GM18867 (cell line): Measurements from ENCODE around the gene LONP2.

Experiments used
- ATAC-seq: cut with Tn5 transposase; IDR thresholded peaks from one replicate; pipeline ENCODE4 v1.9.1; 2021; ENCODE audit warnings: mild to moderate bottlenecking, moderate library complexity; ENCODE audit not compliant: unreplicated experiment

The LONP2 gene

GRCh38 chr16:48244080-48244862 is at the start of gene LONP2:
Gene LONP2, plus strand, starts transcription at chr16:48244300. Its CDS starts 89 bp downstream, at chr16:48244389.
- peak; percentile 97 for ATAC-seq

GRCh38 chr16:48194828-48195556 is 49.1 kb upstream of the LONP2 start:
- ATAC-seq, result no peak

GRCh38 chr16:48197294-48197693 is 46.8 kb upstream of the LONP2 start:
- ATAC-seq, result no peak

- ATAC-seq, result no peak
These were observed 42.4 kb upstream of the LONP2 start for GRCh38 chr16:48201515-48202201.

GRCh38 chr16:48203974-48204824 is 39.9 kb upstream of the LONP2 start:
- ATAC-seq, result no peak

- no peak for ATAC-seq
These were observed 39.3 kb upstream of the LONP2 start for GRCh38 chr16:48204825-48205151.

- ATAC-seq, result no peak
These were observed 37.4 kb upstream of the LONP2 start for GRCh38 chr16:48206594-48207242.

- ATAC-seq, result no peak
These were observed 33.4 kb upstream of the LONP2 start for GRCh38 chr16:48210747-48211146.

GRCh38 chr16:48212033-48212432 is 32.1 kb upstream of the LONP2 start:
- no peak for ATAC-seq

- no peak for ATAC-seq
These were observed 28.4 kb upstream of the LONP2 start for GRCh38 chr16:48215738-48216137.

GRCh38 chr16:48217708-48218107 is 26.4 kb upstream of the LONP2 start:
- no peak for ATAC-seq

- ATAC-seq, result no peak
These were observed 25.6 kb upstream of the LONP2 start for GRCh38 chr16:48218473-48218872.

- no peak for ATAC-seq
These were observed 23.2 kb upstream of the LONP2 start for GRCh38 chr16:48220891-48221290.

GRCh38 chr16:48223490-48223889 is 20.6 kb upstream of the LONP2 start:
- no peak for ATAC-seq

- ATAC-seq, result no peak
These were observed 18.6 kb upstream of the LONP2 start for GRCh38 chr16:48225456-48225855.

- ATAC-seq, result peak; percentile 62
These were observed 12.2 kb upstream of the LONP2 start for GRCh38 chr16:48231727-48232492.

GRCh38 chr16:48232493-48233040 is 11.5 kb upstream of the LONP2 start:
- ATAC-seq, result peak; percentile 65

GRCh38 chr16:48234630-48235029 is 9.5 kb upstream of the LONP2 start:
- ATAC-seq, result no peak

- ATAC-seq, result no peak
These were observed 9.0 kb upstream of the LONP2 start for GRCh38 chr16:48235058-48235555.
